Vagina (tissue), 2 donors: ENCODE data around the gene RNF166.

ENCODE experiments used
- POLR2A ChIP-seq, 2 donors: fragments of 450-650 bp; IDR thresholded peaks; one replicate each; pipeline ENCODE4 v1.6.1; 2017; ENCODE audit warnings: antibody characterized with exemption in 2 of 2, mild to moderate bottlenecking in 2 of 2, moderate library complexity in 2 of 2
- POLR2AphosphoS5 ChIP-seq, 2 donors: sonication (generic); formaldehyde crosslinking; IDR thresholded peaks; one replicate each; pipeline ENCODE4 v1.9.0; 2017; ENCODE audit warnings: antibody characterized with exemption in 2 of 2, mild to moderate bottlenecking in 2 of 2, low read depth in 1 of 2; ENCODE audit not compliant: insufficient read depth in 1 of 2
- TF ChIP-seq, protein P1 (sequence below), 3 experiments: fragments of 450-650 bp in 2 of 3; fragments of 200-600 bp in 1 of 3; sonication (generic) in 1 of 3; IDR thresholded peaks; one replicate each; pipeline ENCODE4 v1.5.1; 2017 to 2019; ENCODE audit warnings: antibody characterized with exemption in 3 of 3, mild to moderate bottlenecking in 2 of 3, moderate library complexity in 2 of 3

GRCh38 chr16:88735616-88736015 is 29.4 kb upstream of the RNF166 start:
- no peak for TF ChIP-seq POLR2AphosphoS5 (IDR thresholded peaks at IDR 0.05; ENCODE audit: insufficient read depth in 1 of 2, low read depth in 1 of 2)
- TF ChIP-seq, protein P1, sequence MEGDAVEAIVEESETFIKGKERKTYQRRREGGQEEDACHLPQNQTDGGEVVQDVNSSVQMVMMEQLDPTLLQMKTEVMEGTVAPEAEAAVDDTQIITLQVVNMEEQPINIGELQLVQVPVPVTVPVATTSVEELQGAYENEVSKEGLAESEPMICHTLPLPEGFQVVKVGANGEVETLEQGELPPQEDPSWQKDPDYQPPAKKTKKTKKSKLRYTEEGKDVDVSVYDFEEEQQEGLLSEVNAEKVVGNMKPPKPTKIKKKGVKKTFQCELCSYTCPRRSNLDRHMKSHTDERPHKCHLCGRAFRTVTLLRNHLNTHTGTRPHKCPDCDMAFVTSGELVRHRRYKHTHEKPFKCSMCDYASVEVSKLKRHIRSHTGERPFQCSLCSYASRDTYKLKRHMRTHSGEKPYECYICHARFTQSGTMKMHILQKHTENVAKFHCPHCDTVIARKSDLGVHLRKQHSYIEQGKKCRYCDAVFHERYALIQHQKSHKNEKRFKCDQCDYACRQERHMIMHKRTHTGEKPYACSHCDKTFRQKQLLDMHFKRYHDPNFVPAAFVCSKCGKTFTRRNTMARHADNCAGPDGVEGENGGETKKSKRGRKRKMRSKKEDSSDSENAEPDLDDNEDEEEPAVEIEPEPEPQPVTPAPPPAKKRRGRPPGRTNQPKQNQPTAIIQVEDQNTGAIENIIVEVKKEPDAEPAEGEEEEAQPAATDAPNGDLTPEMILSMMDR (IDR thresholded peaks at IDR 0.05), result no peak
- no peak for TF ChIP-seq POLR2A (IDR thresholded peaks at IDR 0.05)
